T-helper 2 cell (primary cell): ENCODE measurements around the gene PLS3.
"Not testable (repeated sequence)": the region's sequence is repeated elsewhere in the genome, so short reads cannot be mapped to it uniquely, and the experiment has no call there.

Source experiments
- DNase-seq, 5 experiments: peaks; one replicate each; pipeline versions ENCODE4 v3.0.0 to v3.0.0-alpha.2; 2012 to 2022
- total RNA-seq, 2 donors: gene quantifications; one replicate each; lab custom pipeline; 2026; lab: John Stamatoyannopoulos, UW

The PLS3 gene, protein sequence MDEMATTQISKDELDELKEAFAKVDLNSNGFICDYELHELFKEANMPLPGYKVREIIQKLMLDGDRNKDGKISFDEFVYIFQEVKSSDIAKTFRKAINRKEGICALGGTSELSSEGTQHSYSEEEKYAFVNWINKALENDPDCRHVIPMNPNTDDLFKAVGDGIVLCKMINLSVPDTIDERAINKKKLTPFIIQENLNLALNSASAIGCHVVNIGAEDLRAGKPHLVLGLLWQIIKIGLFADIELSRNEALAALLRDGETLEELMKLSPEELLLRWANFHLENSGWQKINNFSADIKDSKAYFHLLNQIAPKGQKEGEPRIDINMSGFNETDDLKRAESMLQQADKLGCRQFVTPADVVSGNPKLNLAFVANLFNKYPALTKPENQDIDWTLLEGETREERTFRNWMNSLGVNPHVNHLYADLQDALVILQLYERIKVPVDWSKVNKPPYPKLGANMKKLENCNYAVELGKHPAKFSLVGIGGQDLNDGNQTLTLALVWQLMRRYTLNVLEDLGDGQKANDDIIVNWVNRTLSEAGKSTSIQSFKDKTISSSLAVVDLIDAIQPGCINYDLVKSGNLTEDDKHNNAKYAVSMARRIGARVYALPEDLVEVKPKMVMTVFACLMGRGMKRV
- total RNA-seq: 0.31 to 17.6 reads per million in 2 donors

DNA sequence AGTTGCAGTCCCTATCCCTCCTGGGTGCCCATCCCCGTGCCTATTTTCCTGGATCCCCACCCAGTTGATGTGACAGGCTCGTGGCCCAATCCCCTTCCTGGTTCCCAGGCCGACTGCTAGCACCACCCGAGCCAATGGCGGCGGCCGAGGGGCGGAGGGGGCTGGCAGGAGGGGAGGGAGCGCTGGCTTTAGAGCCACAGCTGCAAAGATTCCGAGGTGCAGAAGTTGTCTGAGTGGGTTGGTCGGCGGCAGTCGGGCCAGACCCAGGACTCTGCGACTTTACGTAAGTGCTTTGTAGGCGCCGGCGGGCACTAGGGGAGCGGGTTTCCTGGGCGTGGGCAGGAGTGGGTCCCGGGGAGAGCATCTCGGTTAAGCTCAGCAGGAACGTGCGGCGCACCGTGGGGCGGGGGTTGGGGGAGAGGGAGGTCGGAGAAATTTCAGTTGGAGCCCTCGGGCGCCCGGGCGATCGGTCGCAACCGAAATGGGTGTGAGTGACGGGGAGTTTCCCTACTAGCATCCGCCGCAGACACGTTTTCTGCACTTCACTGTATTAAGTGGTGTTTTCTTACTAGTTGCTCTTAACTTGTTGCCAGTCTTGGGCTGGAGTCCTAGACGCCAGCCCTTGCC is at the start of gene PLS3:
Gene PLS3, plus strand, starts transcription at position 197 of the 627 bp plus-strand sequence. CDS start 49,077 bp downstream, outside the sequence.
- peak in 1 of 5 experiments; percentile 11 for DNase-seq

DNA sequence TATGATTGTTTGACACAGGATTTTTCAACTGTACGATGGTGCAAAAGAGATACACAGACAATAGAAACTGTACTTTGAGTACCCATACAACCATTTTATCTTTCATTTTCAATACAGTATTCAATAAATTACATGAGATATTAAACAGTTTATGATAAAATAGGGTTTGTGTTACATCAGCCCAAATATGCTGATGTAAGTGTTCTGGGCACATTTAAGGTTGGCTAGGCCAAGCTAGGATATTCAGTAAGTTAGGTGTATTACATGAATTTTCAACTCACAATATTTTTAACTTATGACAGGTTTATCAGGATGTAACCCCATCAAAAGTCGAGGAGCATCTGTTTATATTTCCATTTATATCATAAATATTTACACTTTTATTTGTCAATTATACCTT is 42.9 kb upstream of the PLS3 start:
- no peak for DNase-seq

DNA sequence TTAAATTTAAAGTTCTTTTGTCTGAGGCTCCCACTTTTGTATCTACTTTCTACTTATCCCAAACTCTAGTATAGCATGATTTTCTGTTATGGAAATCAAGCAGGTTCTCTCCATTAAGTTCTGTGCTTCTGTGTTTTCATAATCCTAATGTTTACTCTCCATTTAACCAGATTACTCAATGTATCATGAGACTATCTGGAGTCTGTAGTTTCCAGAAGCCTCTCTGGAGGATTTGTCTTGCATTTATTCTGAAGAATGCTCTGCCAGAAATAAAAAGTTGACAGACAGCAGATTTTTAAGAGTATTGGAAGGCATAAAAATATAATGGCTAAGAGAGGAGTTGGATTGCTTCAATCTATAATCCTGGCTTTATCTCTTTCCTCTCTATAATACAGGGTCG is 39.2 kb upstream of the PLS3 start:
- DNase-seq: no peak

DNA sequence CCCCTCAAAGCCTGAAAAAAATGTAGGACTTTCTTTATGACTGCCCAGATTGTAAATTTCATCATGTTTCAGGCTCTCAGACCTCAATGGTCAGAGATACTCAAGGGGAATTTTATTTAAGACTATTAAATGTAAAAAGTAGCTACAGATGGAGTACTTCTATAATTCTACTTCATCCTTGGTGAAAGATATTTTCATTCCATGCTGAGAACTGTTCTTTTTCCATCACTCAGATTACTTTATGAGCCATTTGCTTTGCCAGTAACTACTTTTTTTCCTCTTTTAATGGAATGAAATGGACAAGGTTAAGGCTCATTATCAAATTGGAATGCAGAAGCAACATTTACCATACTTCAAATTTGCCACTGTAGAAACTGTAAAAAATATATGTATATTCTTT is 38.0 kb upstream of the PLS3 start:
- DNase-seq: no peak

DNA sequence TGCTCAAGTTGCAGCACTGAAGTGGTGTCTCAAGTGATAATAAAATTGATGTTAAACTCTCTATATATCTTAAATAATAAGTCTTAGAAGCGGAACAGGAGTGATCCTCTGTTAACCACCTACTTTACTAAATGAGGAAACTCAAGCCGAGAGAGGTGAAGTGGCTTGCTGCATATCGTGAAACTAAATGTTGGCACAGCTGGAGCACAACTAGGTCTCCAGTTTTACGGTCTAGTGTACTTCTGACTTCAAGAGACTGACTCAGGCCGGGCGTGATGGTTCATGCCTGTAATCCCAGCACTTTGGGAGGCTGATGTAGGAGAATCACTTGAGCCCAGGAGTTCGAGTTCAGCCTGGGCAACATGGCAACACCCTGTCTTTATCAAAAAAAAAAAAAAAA is 35.5 kb upstream of the PLS3 start:
- DNase-seq: no peak

DNA sequence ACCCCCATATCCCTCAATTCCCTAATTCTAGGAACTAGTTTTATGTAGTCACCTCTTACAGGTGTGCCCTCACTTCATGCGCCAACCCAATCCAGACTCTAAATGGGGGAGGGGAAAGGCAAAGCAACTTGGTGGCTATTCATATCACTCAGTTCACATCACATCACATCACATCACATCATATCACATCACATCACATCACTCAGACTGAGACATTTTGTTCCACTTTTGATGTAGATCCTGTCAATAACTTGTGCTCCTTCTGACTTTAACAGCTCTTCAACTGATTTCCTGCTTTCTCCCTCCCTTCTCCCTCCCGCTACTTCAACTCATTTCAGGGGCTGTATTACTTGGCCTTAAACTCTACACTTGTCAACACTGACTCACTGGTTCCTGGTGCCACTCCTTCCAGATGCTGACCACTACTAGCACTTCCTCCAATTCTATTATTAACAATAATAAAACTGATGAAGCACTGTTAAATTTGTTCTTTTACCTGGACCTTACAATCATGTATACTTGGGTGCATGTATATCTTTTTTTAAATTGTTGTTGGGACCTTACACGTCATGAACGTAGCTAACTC is 29.1 kb upstream of the PLS3 start:
- DNase-seq: no peak

DNA sequence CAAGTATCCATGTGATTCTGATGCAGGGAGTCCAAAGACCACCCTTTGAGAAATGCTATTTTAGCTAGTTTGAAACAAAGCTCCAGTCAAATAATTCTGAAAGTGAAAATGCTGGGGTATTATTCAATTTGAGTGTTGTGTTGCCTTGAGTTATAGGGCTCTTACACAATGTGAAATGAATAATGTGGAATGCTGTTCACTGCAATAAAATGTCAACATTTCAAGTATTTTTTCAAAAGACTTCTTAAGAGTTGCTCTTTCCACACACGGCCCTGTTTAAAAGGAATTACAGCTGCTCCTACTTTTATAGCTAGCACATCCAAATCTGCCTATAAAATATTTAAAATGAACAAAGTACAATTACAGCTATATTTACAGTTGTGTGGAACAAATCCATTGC is 27.5 kb upstream of the PLS3 start:
- DNase-seq: no peak

DNA sequence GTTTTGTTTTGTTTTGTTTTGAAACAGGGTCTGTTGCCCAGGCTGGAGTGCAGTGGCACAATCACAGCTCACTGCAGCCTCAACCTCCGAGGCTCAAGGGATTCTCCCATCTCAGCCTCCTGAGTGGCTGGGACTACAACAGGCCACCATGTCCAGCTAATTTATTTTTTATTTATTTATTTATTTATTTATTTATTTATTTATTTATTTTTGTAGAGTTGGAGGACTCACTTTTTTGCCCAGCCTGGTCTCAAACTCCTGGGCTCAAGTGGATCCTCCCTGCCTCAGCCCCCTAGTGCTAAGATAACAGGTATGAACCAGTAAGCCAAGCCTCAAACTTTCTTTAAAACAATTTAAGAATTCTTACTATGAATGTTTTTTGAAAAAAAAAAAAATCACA is 26.6 kb upstream of the PLS3 start:
- no peak for DNase-seq

DNA sequence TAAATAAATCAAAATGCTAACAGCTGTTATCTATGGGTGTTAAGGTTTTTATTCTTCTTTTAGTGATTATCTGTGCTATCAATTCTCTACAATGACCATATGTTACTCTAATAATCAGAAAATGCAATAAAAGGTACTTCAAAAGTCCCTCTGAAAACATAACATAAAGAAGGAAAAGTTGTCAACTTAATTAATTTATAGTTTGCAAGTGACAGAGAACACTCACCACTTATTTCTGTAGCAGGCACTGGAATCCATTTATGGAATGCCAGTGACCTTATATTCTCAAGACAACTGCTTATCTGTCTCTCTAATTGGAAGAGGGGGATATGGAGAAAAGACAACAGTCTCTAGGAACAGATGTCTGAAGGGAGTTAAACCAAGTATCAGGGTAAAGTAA is 25.6 kb upstream of the PLS3 start:
- no peak for DNase-seq

DNA sequence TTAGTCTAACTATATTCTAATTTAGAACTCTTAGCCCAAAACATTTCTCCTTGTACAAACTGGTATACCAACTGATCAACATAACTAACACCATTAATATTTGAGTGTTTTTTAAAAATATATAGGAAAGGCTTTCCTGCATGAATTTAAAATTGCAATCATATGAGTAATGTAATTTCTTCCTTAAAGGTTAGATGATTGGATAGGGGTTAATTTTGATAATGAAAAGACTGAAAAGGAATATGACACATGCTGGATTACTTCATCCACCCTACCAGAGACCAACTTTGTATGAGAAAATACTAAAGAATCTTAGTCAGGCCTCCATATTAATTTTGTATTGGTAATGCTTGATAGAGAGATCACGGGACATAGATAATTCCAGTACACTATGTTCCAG is 25.1 kb upstream of the PLS3 start:
- DNase-seq: no peak

DNA sequence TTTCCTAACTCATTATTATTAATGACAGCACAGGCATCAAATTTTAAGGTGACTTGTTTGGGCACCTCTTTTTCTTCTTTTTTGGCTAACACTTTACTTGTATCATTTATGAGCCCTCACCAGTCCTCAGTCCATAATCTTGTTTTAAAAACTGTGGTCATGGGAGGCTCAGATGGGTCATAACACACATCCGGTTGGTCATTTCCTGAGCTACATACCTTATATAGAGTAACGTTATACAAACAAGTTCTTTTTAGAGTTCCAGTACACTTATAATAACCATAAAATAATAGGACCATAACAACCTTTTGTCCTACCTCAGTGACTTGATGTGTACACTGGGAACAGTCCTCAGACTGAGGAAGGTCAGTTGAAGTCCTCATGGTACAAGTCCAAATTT is 21.1 kb upstream of the PLS3 start:
- no peak for DNase-seq

DNA sequence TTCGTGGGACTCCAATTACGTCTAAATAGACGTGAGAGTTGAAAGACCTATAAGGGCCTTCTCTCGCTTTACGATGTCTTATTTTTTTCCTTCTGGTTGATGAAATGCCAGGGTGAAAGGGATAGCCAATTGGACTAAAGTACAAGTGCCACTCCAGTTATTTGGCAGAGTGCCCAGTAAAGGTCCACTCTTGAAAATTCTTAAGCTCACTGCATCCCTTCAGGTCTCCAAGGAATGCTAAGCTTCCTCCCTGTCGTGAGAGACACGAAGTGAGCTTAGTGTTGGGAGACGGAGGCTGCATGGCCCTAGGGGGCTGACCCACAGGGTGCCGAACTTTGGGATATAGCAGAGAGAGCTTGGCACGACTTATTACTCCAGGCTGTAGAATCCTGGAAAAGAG is 19.9 kb upstream of the PLS3 start:
- DNase-seq: not testable (repeated sequence)

DNA sequence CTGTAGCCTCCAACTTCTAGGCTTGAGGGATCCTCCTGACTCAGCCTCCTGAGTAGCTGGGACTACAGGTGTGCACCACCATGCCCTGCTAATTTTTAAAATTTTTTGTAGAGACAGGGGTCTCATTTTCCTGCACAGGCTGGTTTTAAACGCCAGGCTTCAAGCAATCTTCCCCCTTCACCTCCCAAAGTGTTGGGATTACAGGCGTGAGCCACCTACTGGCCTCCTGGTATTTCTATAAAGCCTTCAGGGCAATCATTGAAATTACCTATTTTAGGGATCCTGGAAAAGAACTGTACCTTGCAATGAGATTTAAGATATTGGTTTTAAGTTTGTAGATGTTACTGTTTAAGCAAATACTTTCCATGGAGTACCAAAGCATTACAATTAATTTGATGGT is 13.5 kb upstream of the PLS3 start:
- DNase-seq: no peak

DNA sequence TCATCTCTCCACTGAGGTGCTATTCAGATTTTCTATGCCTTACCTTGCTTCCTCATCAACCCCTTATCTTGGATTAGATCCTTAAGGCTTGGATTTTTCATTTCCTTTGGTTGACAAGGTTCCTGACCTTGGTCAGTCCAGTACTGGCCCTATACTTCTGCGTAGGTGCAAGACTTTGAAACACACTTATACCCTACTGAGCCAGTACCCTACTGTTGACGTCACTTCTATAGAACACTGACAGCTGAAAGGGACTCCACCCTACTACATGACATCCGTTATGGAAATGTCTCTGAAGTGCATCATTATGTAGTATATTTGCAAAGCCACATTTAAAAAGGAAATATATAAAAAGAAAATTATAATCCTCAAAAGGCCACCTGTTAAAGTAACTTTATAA is 12.0 kb upstream of the PLS3 start:
- DNase-seq: no peak

DNA sequence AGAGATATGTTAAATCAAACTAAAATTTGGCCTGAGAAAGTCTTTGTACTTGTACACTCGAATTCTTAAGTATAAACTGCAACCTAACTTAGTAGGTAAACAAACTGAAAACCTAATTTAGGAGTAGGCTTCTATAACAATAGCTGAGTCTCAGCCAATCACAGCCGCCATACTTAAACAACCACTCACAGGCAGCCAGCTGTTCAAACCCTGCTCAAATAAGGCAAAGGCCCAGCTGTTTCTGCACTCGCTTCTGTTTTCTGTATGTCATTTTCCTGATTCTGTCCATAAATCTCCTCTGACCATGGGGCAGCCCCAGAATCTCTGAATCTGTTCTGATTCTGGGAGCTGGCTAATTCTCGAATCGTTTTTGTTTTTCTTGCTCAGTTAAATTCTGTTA is 7.8 kb upstream of the PLS3 start:
- no peak for DNase-seq

DNA sequence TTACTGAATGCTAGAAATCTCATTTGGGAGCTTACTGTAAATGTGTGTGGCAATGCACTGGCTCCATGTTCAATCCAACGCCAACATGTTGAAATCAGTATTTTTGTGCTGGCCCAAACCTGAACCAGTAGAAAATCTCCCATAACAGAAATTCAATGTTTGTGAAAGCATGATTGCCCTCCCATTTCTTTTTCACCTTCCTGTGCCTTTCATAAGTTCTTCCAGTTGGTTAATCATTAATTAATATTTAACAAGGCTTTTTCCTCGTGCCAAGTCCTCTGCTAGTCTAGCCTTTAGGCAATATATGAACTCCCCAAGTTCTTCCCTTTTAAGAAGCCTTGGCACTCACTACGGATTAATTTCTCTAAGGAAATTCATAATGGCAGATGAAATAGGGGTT is 1.3 kb upstream of the PLS3 start:
- no peak for DNase-seq

DNA sequence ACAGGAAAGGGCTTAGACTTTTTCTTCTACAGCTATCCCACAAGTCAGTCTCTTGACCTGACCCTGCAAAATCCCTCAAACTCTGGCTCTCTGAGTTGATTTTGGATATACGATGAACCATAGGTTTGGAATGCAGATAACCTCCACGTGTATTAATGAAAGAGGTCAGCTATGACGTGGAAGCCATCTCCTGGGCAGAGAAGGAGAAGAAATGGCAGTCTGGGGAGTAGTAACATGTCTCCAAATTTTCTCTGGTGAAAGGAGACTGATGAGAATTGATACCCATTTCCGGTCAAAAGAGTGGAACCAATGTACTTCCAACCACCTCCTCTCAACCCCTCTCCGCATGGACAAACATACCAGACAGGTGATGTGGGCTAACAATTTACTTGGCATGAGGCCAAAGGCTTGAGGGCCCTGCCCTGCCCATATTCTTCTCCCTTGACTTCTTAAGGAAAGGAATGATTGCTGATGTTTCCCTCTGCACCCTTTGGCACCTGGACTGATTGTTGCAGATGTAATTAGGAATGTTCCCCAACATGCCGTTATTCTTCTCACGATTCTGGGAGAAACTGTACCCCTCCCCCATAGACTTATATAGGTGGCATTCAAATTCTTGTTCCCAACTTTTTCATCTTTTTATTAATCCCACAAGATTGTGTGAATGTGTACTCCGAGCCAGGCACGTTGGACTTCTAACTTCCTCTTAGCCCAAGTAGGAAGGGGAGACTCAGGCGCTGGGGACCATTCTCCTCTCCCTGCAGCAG is 580 bp upstream of the PLS3 start:
- no peak for DNase-seq

DNA sequence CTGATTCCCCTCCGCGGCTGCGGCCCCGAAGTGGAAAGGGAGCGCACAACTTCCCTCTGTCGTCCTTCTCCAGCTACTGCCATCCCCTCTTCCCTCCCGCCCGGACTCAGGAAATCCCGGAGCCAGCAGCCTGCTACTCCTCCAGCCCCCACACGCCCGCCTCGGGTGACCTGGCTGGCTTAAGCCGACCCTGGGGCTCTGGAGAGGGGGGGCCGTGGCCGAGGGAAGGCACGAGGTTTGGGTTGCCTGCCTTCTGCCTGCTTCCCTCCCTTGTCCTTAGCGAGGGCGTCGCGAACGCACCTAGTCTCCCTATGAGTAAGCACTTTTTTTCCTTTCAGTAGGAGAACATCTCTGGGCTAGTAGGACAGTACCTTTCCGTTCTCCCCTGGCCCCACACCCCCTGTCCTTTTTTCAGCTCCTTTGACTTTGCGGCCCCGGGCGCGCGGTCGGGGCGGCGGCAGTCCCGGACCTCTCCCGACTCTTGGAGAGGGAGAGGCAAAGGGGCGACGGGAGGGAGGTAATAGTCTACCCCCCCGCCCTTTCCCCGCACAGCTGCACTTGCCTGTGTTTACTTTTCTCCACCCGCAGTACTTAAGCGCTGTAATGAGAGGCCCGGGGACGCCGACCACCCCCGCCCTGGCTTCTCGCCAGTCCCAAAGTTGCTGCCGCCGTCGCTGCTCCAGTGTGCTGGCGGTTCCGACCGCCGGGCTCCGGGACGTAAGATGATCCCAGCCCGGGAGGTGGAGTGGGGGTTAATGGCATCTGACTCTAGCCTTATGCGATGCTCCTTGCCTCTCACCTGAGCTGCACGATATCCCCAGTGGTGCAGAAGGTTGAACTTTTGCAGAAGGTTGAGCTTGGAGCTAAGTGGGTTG is 868 bp downstream of the PLS3 start:
- DNase-seq: no peak

DNA sequence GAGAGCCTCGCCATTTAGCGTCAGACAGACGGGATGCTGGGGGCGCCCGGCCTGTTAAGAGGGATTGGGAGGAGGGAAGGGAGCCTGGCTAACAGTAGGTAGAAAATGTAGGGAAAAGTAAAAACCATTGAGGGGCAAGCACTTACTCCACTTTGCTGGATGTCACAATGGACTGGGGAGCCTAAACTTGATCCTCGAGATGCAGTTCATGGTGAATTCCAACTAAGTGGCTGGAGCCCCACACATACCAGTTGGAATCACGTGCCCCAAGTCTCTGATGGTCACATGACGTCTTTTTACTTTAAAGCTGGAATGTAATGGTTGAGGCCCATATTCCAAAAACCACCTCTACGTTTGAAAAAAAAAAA is 1.5 kb downstream of the PLS3 start:
- no peak for DNase-seq

DNA sequence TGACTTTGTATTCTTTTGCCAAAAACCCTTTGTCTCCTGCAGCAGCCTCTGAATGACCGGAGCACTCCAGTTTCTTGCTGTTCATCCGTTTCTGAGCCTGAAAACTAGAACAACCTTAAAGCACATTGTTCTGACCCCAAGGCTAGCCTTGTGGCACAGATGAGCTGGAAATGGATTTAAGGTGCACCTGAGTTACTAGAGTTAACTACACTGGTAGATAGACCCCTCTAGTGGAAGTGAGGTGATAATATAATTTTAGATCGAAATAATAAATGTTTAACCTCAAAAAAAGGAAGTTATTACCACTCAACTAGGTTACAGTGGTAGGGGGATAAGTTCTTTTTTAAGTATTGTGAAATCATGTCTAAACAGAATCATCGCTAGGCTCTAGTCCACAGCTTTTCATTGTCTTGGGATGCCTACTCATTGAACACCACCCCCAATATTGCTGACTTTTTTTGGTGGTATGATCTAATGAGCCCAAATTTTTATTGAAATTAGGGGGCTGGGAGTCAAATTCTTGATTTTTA is 2.7 kb downstream of the PLS3 start:
- no peak for DNase-seq

DNA sequence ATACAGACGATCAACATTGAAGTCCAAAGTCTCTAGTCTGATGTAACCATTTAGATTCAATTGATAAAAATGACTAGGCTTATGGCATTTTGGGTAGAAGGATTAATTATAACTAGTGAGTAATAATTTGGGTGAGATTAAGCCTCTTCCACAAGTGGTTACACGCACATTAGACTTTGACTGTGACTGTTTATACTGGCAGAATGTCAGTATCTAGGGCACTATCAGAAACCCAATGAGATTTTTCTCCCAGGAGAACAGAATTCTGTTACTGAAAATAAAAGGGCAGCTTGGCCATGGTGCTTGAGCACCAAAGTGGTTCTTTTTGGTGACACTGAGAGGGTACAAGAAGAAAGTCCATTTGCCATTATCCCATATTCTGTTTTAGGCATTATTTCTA is 3.3 kb downstream of the PLS3 start:
- no peak for DNase-seq

DNA sequence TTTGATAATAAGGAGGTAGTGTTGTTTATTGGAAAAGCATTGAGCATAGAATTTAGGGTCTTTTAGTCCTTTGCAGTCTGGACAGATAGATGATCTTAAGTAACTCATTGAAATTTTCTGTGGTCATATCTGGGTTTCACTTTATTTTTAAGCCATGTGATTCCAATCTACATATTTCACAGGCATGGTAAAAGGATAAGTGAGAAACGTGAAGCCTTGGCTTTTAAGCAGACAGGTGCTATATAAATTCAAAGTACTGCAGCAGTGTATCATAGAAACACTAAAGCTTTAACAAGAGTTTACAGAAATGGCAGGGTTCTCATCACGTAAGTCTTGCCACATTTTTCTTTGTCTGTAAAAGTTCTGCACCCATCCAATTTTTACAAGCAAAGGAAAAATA is 4.9 kb downstream of the PLS3 start:
- no peak for DNase-seq
